Neuronal stem cell (in vitro differentiated cells): ENCODE measurements around the gene PGPEP1.
A peak's percentile ranks its signal among the peaks of the same experiment; 100 is the strongest.
"Not testable (repeated sequence)": the region's sequence is repeated elsewhere in the genome, so short reads cannot be mapped to it uniquely, and the experiment has no call there.

Experiments used
- DNase-seq: peaks from one replicate; pipeline ENCODE4 v3.0.0-alpha.2; 2013; ENCODE audit warnings: low spot score
- H2AFZ ChIP-seq: one replicate; pipeline ENCODE4 v1.6.1; 2013; ENCODE audit warnings: mild to moderate bottlenecking, low read length, inconsistent platforms
- H2AK5ac ChIP-seq: 2 replicates; pipeline ENCODE4 v1.6.1; 2013; ENCODE audit warnings: low read depth, mild to moderate bottlenecking, inconsistent platforms, low read length, moderate library complexity, mixed read lengths
- H2BK120ac ChIP-seq: 2 replicates; pipeline ENCODE4 v1.6.1; 2013; ENCODE audit warnings: low read depth, mild to moderate bottlenecking, inconsistent platforms, low read length, moderate library complexity, mixed read lengths
- H2BK12ac ChIP-seq: one replicate; pipeline ENCODE4 v1.6.1; 2013; ENCODE audit warnings: low read length, inconsistent platforms
- H2BK15ac ChIP-seq: 2 replicates; pipeline ENCODE4 v1.6.1; 2013; ENCODE audit warnings: mild to moderate bottlenecking, low read length, inconsistent platforms, mixed read lengths
- H2BK5ac ChIP-seq: one replicate; pipeline ENCODE4 v1.6.1; 2013; ENCODE audit warnings: inconsistent platforms, mild to moderate bottlenecking, low read length, moderate library complexity
- H3K14ac ChIP-seq: one replicate; pipeline ENCODE4 v1.6.1; 2013; ENCODE audit warnings: low read length, inconsistent platforms
- H3K18ac ChIP-seq: 2 replicates; pipeline ENCODE4 v1.6.1; 2013; ENCODE audit warnings: low read length, inconsistent platforms
- H3K23ac ChIP-seq: 2 replicates; pipeline ENCODE4 v1.6.1; 2013; ENCODE audit warnings: low read depth, mild to moderate bottlenecking, mixed read lengths, low read length, inconsistent platforms; ENCODE audit not compliant: poor library complexity
- H3K27ac ChIP-seq: replicated peaks from 3 replicates; pipeline ENCODE4 v1.5.1; 2013; ENCODE audit warnings: low read length, inconsistent platforms
- H3K27me3 ChIP-seq, 3 experiments: 2 replicates each; pipeline ENCODE4 v1.6.1; 2013; ENCODE audit warnings: low read length in 3 of 3, mild to moderate bottlenecking in 2 of 3, inconsistent platforms in 1 of 3, low read depth in 1 of 3, mixed read lengths in 1 of 3, moderate library complexity in 1 of 3; ENCODE audit not compliant: control insufficient read depth in 3 of 3, insufficient read depth in 3 of 3
- H3K36me3 ChIP-seq, 2 donors: replicated peaks in 1 of 2; 2 replicates each; pipeline ENCODE4 v1.6.1; 2013; ENCODE audit warnings: low read length in 2 of 2; ENCODE audit not compliant: control insufficient read depth in 2 of 2, insufficient read depth in 2 of 2
- H3K4ac ChIP-seq: 2 replicates; pipeline ENCODE4 v1.6.1; 2013; ENCODE audit warnings: inconsistent platforms, mild to moderate bottlenecking, low read length, moderate library complexity
- H3K4me1 ChIP-seq, 2 donors: 1 replicate in 1 of 2; 2 replicates in 1 of 2; pipeline ENCODE4 v1.6.1; 2013; ENCODE audit warnings: low read length in 2 of 2, low read depth in 1 of 2; ENCODE audit not compliant: control insufficient read depth in 2 of 2, insufficient read depth in 1 of 2
- H3K4me2 ChIP-seq: one replicate; pipeline ENCODE4 v1.6.1; 2013; ENCODE audit warnings: mild to moderate bottlenecking, low read length, inconsistent platforms; ENCODE audit not compliant: insufficient read depth, poor library complexity, severe bottlenecking
- H3K4me3 ChIP-seq, 2 donors: 2 replicates each; pipeline ENCODE4 v1.5.1; 2013; ENCODE audit warnings: low read length in 2 of 2, mild to moderate bottlenecking in 2 of 2, inconsistent platforms in 1 of 2, moderate library complexity in 1 of 2
- H3K79me1 ChIP-seq: one replicate; pipeline ENCODE4 v1.6.1; 2013; ENCODE audit warnings: low read depth, mild to moderate bottlenecking, inconsistent platforms, low read length, moderate library complexity
- H3K9ac ChIP-seq: one replicate; pipeline ENCODE4 v1.6.1; 2013; ENCODE audit warnings: mild to moderate bottlenecking, low read depth, low read length, inconsistent platforms; ENCODE audit not compliant: poor library complexity
- H3K9me3 ChIP-seq, 2 donors: replicated peaks in 1 of 2; 2 replicates each; pipeline versions ENCODE3 to v1.6.1; 2013; ENCODE audit warnings: low read length in 2 of 2, mild to moderate bottlenecking in 2 of 2, inconsistent platforms in 1 of 2, low read depth in 1 of 2, mixed read lengths in 1 of 2, moderate library complexity in 1 of 2; ENCODE audit not compliant: control insufficient read depth in 2 of 2, insufficient read depth in 1 of 2
- H4K8ac ChIP-seq: one replicate; pipeline ENCODE4 v1.6.1; 2013; ENCODE audit warnings: low read depth, mild to moderate bottlenecking, inconsistent platforms, low read length, moderate library complexity
- H4K91ac ChIP-seq: one replicate; pipeline ENCODE4 v1.6.1; 2013; ENCODE audit warnings: low read length, low read depth, mild to moderate bottlenecking, inconsistent platforms; ENCODE audit not compliant: poor library complexity
- WGBS, 2 donors: extraction: QIAGEN DNeasy Blood & Tissue Kit; methylation state at CpG; one replicate each; pipeline ENCODE4 v1.1.7; 2013; ENCODE audit warnings: missing lambda C conversion rate in 2 of 2, mixed read lengths in 1 of 2; ENCODE audit not compliant: insufficient read length in 2 of 2, insufficient replicate concordance in 1 of 2; ENCODE audit errors: extremely low coverage in 2 of 2; 5-methylcytosine and 5-hydroxymethylcytosine counted together

The PGPEP1 gene

DNA sequence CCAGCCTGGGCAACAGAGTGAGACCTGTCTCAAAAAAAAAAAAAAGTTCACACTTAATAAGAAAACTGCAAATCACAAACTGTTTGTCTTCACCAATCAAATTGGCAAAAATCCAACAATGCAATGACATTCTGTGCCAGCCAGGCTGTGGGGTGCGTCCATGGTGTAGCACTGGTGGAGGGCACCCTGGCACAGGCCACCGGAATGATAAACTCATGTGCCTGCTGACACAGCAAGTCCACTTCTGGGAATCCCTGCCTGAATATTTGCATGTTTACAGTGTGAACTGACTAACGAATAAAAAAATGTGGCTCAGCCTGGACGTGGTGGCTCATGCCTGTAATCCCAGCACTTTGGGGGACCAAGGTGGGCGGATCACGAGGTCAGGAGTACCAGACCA is 58.6 kb downstream of the PGPEP1 start:
- DNase-seq = no peak
- no peak overlapping the region for H3K4me2 ChIP-seq
- H4K8ac ChIP-seq = no peak overlapping the region
- no peak overlapping the region for H3K23ac ChIP-seq
- H3K9me3 ChIP-seq = no peaks in the 10 kb centered on the region
- H3K14ac ChIP-seq = no peak overlapping the region
- no peak overlapping the region for H2BK120ac ChIP-seq
- no peak overlapping the region for H3K18ac ChIP-seq
- no peaks in the 10 kb centered on the region for H3K79me1 ChIP-seq
- H4K91ac ChIP-seq = no peak overlapping the region
- H2AK5ac ChIP-seq = no peak overlapping the region
- H3K4me3 ChIP-seq = no peak overlapping the region
- no peaks in the 10 kb centered on the region for H3K36me3 ChIP-seq
- no peak overlapping the region for H2AFZ ChIP-seq
- H3K27ac ChIP-seq = no peak overlapping the region
- H2BK15ac ChIP-seq = no peak overlapping the region
- no CpG with 5 or more reads among the region's 6 CpGs for WGBS, 2 donors
- H3K27me3 ChIP-seq = peaks cover 0 to 4% (median 3%) of the 10 kb centered on the region in 3 experiments
- no peak overlapping the region for H2BK5ac ChIP-seq
- peaks cover 9 to 22% of the 10 kb centered on the region in 2 donors for H3K4me1 ChIP-seq
- no peak overlapping the region for H2BK12ac ChIP-seq
- H3K9ac ChIP-seq = no peak overlapping the region
- no peak overlapping the region for H3K4ac ChIP-seq

DNA sequence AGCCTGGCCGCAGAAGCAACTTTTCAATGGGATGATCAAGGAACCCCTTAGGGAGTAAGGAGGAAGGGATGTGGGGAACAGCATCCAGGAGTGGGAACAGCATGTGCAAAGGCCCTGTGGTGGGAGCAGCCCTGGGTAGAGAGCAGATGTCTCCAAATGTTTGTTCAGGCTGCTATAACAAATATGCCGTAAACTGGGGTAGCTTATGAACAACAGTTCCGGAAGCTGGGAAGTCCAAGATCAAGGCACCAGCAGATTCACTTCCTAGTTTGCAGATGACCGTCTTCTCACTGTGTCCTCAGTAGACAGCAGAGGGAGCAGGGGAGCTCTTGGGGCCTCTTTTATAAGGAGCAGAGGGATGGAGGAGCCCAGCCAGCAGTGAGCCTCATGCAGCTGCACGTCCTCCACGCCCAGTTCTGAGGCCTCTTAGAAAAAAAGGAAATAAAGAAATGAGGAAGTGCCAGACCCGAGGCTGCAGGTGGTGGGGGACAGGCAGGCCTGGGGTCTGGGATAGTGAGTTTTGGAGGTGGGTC is 61.2 kb downstream of the PGPEP1 start:
- WGBS, 2 donors = no CpG with 5 or more reads among the region's 7 CpGs
- Histone ChIP-seq H3K4me2 (no peak overlapping the region), H3K9ac (no peak overlapping the region), H3K27ac (no peak overlapping the region), H3K4me1 (peaks cover 8 to 18% of the 10 kb centered on the region in 2 donors), H3K4me3 (no peak overlapping the region), H3K23ac (no peak overlapping the region), H2BK15ac (no peak overlapping the region), H2BK12ac (no peak overlapping the region), H2AFZ (peak overlapping the region; percentile 64), H3K36me3 (no peaks in the 10 kb centered on the region), H3K9me3 (no peaks in the 10 kb centered on the region), H2BK120ac (no peak overlapping the region), H3K4ac (no peak overlapping the region), H3K14ac (peak overlapping the region; percentile 21), H3K18ac (no peak overlapping the region), H3K79me1 (no peaks in the 10 kb centered on the region), H2AK5ac (peak overlapping the region; percentile 70), H4K8ac (no peak overlapping the region), H2BK5ac (no peak overlapping the region), H4K91ac (no peak overlapping the region), H3K27me3 (peaks cover 0 to 4% (median 3%) of the 10 kb centered on the region in 3 experiments)
- DNase-seq = no peak

GRCh38 chr19:18402455-18403248 is 62.3 kb downstream of the PGPEP1 start:
- not testable (repeated sequence) for H3K18ac ChIP-seq, H3K27me3 ChIP-seq, H3K27ac ChIP-seq, H3K4me1 ChIP-seq, H3K9ac ChIP-seq, H2AK5ac ChIP-seq, H2BK5ac ChIP-seq, H3K4ac ChIP-seq, H2BK15ac ChIP-seq, H3K23ac ChIP-seq, H3K79me1 ChIP-seq, H3K4me2 ChIP-seq, H2BK120ac ChIP-seq, H3K9me3 ChIP-seq, DNase-seq, H3K4me3 ChIP-seq, H4K91ac ChIP-seq, H3K36me3 ChIP-seq, H4K8ac ChIP-seq, H2BK12ac ChIP-seq, H3K14ac ChIP-seq
- WGBS, 2 donors = no CpG with 5 or more reads among the region's 18 CpGs
- peak overlapping the region; percentile 78 for H2AFZ ChIP-seq

GRCh38 chr19:18405754-18406153 is 65.4 kb downstream of the PGPEP1 start:
- H2AFZ ChIP-seq, H3K36me3 ChIP-seq, H3K4me2 ChIP-seq, H3K9me3 ChIP-seq, H3K4ac ChIP-seq, H2BK120ac ChIP-seq, H2BK5ac ChIP-seq, H3K79me1 ChIP-seq, H2BK12ac ChIP-seq, H2BK15ac ChIP-seq, H4K8ac ChIP-seq, H2AK5ac ChIP-seq, H3K4me3 ChIP-seq, H3K4me1 ChIP-seq, H3K23ac ChIP-seq, H3K27ac ChIP-seq, H3K9ac ChIP-seq, H3K14ac ChIP-seq, H4K91ac ChIP-seq, DNase-seq, H3K18ac ChIP-seq, H3K27me3 ChIP-seq: not testable (repeated sequence)
- no CpG with 5 or more reads among the region's 11 CpGs for WGBS, 2 donors
